Cardiac septum (tissue), 1 donor: ENCODE data around the gene PLP1. TPM values are rescaled to one million over a fixed set of nuclear protein-coding genes. Genes with fewer than 3 reads are reported as not detected.
"Not testable (repeated sequence)": the region's sequence is repeated elsewhere in the genome, so short reads cannot be mapped to it uniquely, and the experiment has no call there.

Experiments
- DNase-seq: peaks from one replicate; pipeline ENCODE4 v3.0.0-alpha.2; 2020; ENCODE audit warnings: low spot score
- intact Hi-C: fragments of 100-400 bp; cut with DNase I; formaldehyde crosslinking; loops from one replicate; pipeline ENCODE4 v1.14.0; 2022
- total RNA-seq: library from RNA; stranded (reverse); fragmentation: NEBNext Ultra II Directional; extraction: Animal tissue kit (Norgen Biotek cat#: 25700); gene quantifications from one replicate; pipeline ENCODE4 v1.2.1, GENCODE V29; 2021
- donor health status: DM: no; HTN: no; CAD: no.

The PLP1 gene
- total RNA-seq, 1 donor from 2014 or later: 2.2 TPM

DNA sequence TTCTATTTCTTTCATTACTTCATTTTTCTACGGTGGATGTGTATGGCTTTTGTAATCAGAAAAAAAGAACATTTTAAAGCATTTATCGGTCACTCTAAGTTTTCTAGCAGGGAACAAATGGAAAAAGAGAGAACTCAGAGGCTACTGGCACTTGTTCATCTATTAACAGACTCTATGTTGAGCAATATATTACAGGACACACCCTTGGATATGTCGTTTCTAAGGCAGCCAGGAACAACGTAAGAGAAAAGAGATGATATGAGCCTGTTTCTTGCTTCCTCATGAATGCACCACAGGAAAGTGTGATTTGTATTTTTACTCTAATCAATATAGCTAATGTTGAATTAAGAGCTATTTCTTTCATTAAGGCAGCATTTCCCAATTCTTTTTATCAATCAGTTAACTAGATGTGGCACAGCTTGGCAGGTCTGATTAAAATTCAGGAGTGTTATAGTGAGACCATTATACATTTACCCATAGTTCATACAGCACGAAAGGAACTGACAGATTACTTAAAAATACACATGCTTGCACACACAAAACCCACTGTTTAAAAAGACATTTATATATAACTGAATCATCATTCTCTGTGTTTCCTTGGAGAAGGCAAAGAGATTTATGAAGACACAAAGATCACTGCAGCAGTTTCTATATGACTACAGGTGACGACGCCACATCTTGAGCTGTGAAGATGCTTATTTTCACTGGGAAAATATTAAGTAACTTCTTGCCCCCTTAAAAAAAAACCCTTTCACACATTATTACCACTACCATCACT lies 42.4 kb downstream of the PLP1 start:
- intact Hi-C loops: loop anchor here (5.0 kb wide), 1 partner anchor 287 kb away; no protein-coding TSS in a partner anchor
- DNase-seq: no peak

DNA sequence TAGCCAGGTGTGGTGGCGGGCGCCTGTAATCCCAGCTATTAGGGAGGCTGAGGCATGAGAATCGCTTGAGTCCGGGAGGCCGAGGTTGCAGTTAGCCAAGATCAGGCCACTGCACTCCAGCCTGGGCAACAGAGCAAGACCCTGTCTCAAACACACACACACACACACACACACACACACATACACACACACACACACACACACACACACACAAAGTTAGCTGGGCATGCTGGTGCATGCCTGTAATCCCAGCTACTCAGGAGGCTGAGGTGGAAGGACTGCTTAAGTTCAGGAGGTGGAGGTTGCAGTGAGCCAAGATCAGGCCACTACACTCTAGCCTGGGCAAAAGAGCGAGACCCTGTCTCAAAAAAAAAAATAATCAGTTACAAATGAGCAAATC lies 44.2 kb downstream of the PLP1 start:
- intact Hi-C loops: loop anchor here (5.0 kb wide), 1 partner anchor 129 kb away; no protein-coding TSS in a partner anchor
- DNase-seq: not testable (repeated sequence)

DNA sequence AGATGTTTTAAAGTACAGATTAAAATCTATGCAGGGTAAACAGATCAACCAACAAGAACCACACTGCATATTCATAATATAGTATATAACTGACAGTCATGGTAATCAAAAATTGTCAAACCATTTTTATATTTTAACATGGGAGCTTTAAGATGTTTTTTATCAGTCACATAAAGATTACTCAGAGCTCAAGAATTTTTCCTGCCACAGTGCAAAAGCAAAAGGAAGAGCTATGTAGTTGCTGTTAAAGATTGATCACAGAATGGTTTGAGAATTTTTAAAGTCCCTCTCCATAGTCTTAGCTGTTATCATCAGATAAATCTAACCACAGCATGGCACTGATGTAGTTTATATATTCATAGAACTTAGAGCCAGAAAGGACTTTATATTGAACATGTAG lies 47.0 kb downstream of the PLP1 start:
- intact Hi-C loops: loop anchor here (5.0 kb wide), 1 partner anchor 131 kb away; no protein-coding TSS in a partner anchor
- no peak for DNase-seq

DNA sequence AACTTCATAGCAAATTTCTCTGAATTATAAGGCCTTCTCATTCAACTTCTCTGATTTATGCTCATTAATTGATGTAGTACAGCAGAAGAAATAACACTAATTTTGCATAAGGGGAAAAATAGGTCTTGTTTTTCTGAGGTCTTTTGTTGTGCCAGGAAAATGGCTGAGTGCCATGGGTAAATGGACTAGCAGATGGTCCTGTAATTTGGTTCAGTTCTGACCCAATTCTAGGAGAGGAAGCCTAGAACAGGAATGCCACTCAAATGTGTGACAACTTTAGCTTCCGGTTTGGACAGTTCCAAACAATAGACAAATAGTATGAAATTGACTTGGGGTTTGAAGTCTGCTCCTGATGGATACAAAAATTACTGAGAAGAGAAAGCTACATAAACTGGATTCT lies 49.2 kb downstream of the PLP1 start:
- DNase-seq: no peak
- intact Hi-C loops: no loop called here

DNA sequence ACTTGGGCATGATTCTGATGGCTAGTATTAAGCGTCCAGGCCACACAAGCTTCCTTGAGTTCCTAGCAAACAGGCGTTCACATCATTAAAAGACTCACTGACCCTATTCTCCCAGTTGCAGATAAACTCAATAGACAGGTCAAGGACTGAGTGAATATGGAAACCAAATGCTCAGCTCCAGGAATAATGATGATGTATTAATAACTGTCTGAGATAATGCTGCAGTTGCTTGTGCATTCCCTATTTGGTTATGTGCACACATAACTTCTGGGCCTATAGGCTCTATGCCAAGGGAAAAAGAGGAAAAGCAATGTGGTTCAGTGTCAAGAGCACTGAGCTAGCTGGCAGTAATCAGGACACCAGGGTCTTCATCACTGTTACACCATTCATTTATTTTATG lies 51.9 kb downstream of the PLP1 start:
- no peak for DNase-seq
- intact Hi-C loops: no loop called here

DNA sequence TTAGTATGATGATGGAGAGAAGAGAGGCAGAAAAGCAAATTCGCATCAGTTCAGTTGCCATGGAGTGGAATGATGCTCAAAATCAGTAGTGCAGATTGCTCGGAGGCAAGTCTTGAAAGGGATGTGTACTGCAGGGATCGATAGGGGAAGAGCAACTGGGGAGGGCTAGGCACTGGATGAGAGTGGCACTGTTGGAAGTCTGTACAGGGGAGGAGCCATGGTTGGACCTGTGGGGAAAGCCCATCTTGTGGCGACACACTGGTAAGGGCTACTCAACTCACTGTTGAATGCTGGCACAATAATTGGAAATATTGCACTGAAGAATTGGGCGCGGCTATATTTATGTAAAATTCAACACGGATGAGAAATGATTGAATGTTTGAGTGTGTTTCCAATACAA lies 54.2 kb downstream of the PLP1 start:
- no peak for DNase-seq
- intact Hi-C loops: loop anchor here (5.0 kb wide), 1 partner anchor 281 kb away; the partner anchor contains the start of gene ZCCHC18

DNA sequence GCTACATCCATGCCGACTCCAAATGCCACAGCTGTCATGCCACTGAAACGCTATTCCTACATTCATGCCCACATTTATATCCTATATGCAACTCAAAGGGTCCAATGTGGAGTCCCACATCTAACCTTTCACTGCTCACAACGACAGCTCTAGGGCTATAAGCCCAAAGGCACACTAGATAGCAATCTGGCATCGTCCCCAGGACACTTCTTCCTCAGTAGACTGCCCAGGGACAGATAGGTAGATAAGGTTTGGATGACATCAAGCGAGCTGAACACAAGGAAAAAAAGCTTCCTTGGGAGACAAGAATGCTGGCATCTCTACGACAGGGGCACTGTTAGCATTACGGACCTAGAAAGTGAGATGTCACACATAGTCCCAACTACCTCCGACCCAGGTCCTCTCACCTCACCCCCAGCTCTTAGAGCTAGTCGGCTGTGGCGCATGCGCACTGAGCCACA lies 54.7 kb downstream of the PLP1 start:
- DNase-seq: no peak

DNA sequence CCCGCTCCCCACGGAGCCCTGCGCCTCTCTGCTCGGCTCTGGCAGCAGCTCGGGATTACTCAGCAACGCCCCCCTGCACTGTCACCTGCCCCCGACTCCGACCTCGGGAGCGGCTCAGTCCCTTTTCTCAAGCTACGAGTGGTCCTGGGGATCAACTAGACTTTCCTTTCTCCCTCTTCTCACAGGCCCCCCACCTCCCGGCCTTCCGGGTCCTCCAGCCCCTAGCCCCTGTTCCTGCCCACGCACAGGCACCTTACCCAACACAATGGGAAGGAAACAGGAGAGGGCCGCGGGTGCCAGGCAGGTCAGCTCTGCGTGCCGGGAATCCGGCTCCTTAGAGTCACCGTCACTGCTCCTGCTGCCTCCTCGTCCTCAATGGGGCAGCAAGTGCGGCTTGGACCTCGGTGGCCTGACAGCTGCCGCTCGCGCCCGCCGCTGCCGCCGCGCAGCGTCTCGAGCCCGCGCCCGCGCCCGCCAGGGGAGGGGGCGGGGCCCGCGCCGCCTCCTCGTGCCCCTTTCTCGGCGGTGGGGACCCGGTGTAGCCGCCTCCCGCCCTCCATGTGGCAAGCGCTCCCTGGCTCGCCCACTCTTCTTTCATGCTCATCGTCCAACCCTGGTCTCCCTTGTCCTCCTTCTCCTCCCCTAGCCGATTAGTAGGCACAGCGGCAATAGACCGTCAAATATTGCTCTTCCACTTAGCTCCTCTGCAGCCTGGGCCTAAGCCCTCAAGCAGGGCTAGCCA lies 55.3 kb downstream of the PLP1 start, which contains the start of gene RAB9B:
Gene RAB9B, minus strand, starts transcription at position 455 of the 742 bp plus-strand sequence. CDS start 6,473 bp downstream, outside the sequence.
- peak; percentile 83 for DNase-seq
- intact Hi-C loops: loop anchor here (5.0 kb wide), 1 partner anchor 280 kb away; the partner anchor contains the start of gene ZCCHC18

More for the DNA sequence above, 54.7 kb downstream of the PLP1 start:
- intact Hi-C loops: loop anchor here (5.0 kb wide), 1 partner anchor 281 kb away; the partner anchor contains the start of gene ZCCHC18

DNA sequence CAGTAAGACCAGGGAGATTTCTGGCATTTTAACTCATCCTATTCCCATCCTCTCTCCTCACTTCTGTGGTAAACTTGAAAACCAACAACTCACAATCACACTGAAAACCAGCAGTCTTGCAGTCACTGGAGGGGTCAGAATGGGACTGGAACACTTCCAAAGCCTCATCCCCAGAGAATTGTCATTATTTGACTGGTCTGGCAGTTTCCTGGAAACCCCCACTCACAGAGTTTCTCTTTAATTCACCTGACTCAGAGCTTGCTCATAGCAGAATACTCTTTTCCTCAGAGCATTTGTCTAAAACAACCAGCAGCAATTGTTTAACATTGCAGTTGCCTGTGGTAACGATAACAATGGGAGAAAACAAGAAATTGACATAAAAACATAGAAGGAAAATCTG lies 62.8 kb downstream of the PLP1 start:
- no peak for DNase-seq
- intact Hi-C loops: no loop called here

Other genes starting within 250 kb of the PLP1 start
- gene TCEAL4, start 191.3 kb upstream of the PLP1 start, total RNA-seq: 68.0 TPM
- 24.7 TPM for gene TCEAL3, start 168.9 kb upstream of the PLP1 start, total RNA-seq
- gene TCEAL1, start 147.9 kb upstream of the PLP1 start, total RNA-seq: 22.1 TPM
- gene MORF4L2, start 90.1 kb upstream of the PLP1 start, total RNA-seq: 171 TPM
- not detected for gene TMEM31, start 65.9 kb upstream of the PLP1 start, total RNA-seq
- 38.0 TPM for gene RAB9B, start 55.4 kb downstream of the PLP1 start, total RNA-seq
- 1.3 TPM for gene TMSB15B, start 185.8 kb downstream of the PLP1 start, total RNA-seq
- not detected for gene H2BW1, start 236.9 kb downstream of the PLP1 start, total RNA-seq